Adrenal gland (tissue), 5 donors: Measurements from ENCODE around the gene MYCBP2.
"Not testable (repeated sequence)": the region's sequence is repeated elsewhere in the genome, so short reads cannot be mapped to it uniquely, and the experiment has no call there.

ENCODE experiments used
- CTCF ChIP-seq, 6 experiments: fragments of 450-650 bp in 4 of 6; fragments of 200-600 bp in 2 of 6; sonication (generic) in 1 of 6; IDR thresholded peaks; 1 replicate in 5 of 6; 2 replicates in 1 of 6; pipeline versions ENCODE4 v1.5.1 to v1.8.0; 2016 to 2021; ENCODE audit warnings: antibody characterized with exemption in 6 of 6, mild to moderate bottlenecking in 2 of 6, moderate library complexity in 1 of 6
- POLR2A ChIP-seq, 2 donors: fragments of 450-650 bp; IDR thresholded peaks; one replicate each; pipeline ENCODE4 v1.6.1; 2017; ENCODE audit warnings: antibody characterized with exemption in 2 of 2, mild to moderate bottlenecking in 2 of 2, moderate library complexity in 1 of 2
- donor health status: DM: no; HTN: no; CAD: no.

- TF ChIP-seq CTCF, POLR2A (IDR thresholded peaks at IDR 0.05): not testable (repeated sequence)
These were observed 317.2 kb downstream of the MYCBP2 start for GRCh38 chr13:77009719-77010118.
